ENCODE results near the gene RAB7A. TPM values are rescaled to one million over a fixed set of nuclear protein-coding genes. Genes with fewer than 3 reads are reported as not detected.

The RAB7A gene
- total and polyA plus RNA-seq, 2 of the 13 experiments (the other 11 are each of a cell fraction or from before 2014, with no cell fraction given) = 26.5 to 182 TPM

DNA sequence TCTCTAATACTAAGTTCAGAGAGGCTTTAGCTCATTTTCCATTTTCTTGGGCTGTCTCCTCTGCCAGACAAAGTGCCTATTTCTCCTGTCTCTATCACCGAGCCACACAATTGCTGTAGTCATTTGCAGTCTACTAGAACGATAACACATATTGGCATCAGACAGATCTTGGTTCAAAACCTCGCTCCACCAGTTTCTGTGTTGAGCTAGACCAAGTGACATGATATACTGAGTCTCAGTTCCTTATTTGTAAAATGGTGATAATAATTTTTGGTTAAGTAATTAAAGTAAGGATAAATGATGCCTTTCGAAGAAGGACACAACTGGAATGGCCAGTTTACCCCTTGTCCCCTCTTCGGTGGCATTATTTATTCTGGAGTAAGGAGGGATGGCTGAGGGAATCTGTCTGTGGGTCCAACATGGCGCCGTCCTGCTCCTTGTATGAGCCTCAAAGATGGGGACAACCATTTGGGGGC, 398 bp upstream of the RAB7A start:
- peak overlapping the region; percentile 90 for H3K4me2 ChIP-seq (ENCODE audit: low read depth, low read length)
- peaks cover 47% of the 10 kb centered on the region for H3K4me1 ChIP-seq (ENCODE audit: insufficient read depth, low read length)
- no peaks in the 10 kb centered on the region for H3K9me3 ChIP-seq (ENCODE audit: low read length)
- WGBS (ENCODE audit: low lambda C conversion rate) = 35% methylated on average over 5 of the region's 7 CpGs
- ChIA-PET POLR2A (interaction anchor here (1.5 to 2.0 kb wide), 2 partner anchors 10 to 44 kb away, joined by 4 to 15 read pairs; no protein-coding TSS in a partner anchor), CTCF (ENCODE audit: low intra/inter-chr PET ratio, low total read pairs) (no interaction called here)
- in situ Hi-C loops (cut with HindIII; ENCODE audit: extremely low pct_ligation_motif_present, low pct_unique_long_range_greater_than_20kb) = no loop called here
- peak overlapping the region; percentile 89; the same call in 1 of the 2 replicates for H3K9ac ChIP-seq (ENCODE audit: insufficient read depth, low read depth, low read length)
- H3K27me3 ChIP-seq (ENCODE audit: control insufficient read depth in 1 of 2, insufficient read depth in 2 of 2, low read length in 2 of 2) = peaks cover 0 to 5% of the 10 kb centered on the region in 2 experiments; a peak in 1 of 5 replicates
- no peaks in the 10 kb centered on the region; a peak in 2 of 5 replicates for H3K36me3 ChIP-seq (replicated peaks in 1 of 2; ENCODE audit: control insufficient read depth in 1 of 2, insufficient read depth in 2 of 2, low read length in 2 of 2)
- DNase-seq (ENCODE audit: low spot score) (no peak), ATAC-seq (no peak; the same call in 2 of the 3 replicates), FAIRE-seq (no peak)
- BruUV-seq (replicated peaks) = no TSS peak
- peak overlapping the region; percentile 84 for H3K27ac ChIP-seq (ENCODE audit: extremely low read length, insufficient read depth, low read length)
- intact Hi-C loops (cut with micrococcal nuclease; ENCODE audit: unreplicated experiment) = loop anchor here (5.0 kb wide), 2 partner anchors 43 to 57 kb away; no protein-coding TSS in a partner anchor
- peak overlapping the region; percentile 93 for H2AFZ ChIP-seq (ENCODE audit: low read length)
- peaks cover 44% of the 10 kb centered on the region for H3K79me2 ChIP-seq (ENCODE audit: insufficient read depth, low read length)
- H4K20me1 ChIP-seq (ENCODE audit: insufficient read depth, low read length) = peaks cover 39% of the 10 kb centered on the region
- peak overlapping the region; percentile 35 to 93 (median 92) for H3K4me3 ChIP-seq (replicated peaks in 1 of 3; ENCODE audit: insufficient read depth in 1 of 3, low read depth in 2 of 3, low read length in 3 of 3)
- TF ChIP-seq CCDC6 (CRISPR knock-in tag; IDR thresholded peaks at IDR 0.05) (0 out of 2 replicates have a peak, but pooled peaks have one; percentile 9), KLF16 (CRISPR knock-in tag; IDR thresholded peaks at IDR 0.05) (no peak), ZNF850 (CRISPR knock-in tag; conservative IDR thresholded peaks at IDR 0.05) (no peak), KAT2B (IDR thresholded peaks at IDR 0.05; ENCODE audit: borderline replicate concordance, low read depth, low read length) (no peak), SYNCRIP (IDR thresholded peaks at IDR 0.05; ENCODE audit: insufficient read depth, low read depth, low read length) (no peak), ATF1 (CRISPR knock-in tag; IDR thresholded peaks at IDR 0.05) (0 out of 2 replicates have a peak, but pooled peaks have one; percentile 22), ZNF496 (CRISPR knock-in tag; IDR thresholded peaks at IDR 0.05; ENCODE audit: insufficient replicate concordance) (no peak), ZNF781 (CRISPR knock-in tag; IDR thresholded peaks at IDR 0.05; ENCODE audit: borderline replicate concordance, not compliant biosample characterization) (peak; percentile 65), HCFC1 (IDR thresholded peaks at IDR 0.05; ENCODE audit: low read depth, low read length) (peak; percentile 81; the same call in 1 of the 2 replicates), ZNF335 (CRISPR knock-in tag; IDR thresholded peaks at IDR 0.05) (peak; percentile 93; the same call in 1 of the 2 replicates), MIER2 (CRISPR knock-in tag; IDR thresholded peaks at IDR 0.05) (peak; percentile 66; the same call in 1 of the 2 replicates), ASH2L (IDR thresholded peaks at IDR 0.05; ENCODE audit: insufficient read length, low read depth, low read length) (no peak), ZNF556 (CRISPR knock-in tag; IDR thresholded peaks at IDR 0.05; ENCODE audit: borderline replicate concordance) (no peak), PHF21A (CRISPR knock-in tag; IDR thresholded peaks at IDR 0.05) (no peak), SMAD3 (CRISPR knock-in tag; IDR thresholded peaks at IDR 0.05) (0 out of 2 replicates have a peak, but pooled peaks have one; percentile 23), SRF (IDR thresholded peaks at IDR 0.05; ENCODE audit: low read depth, low read length) (0 out of 2 replicates have a peak, but pooled peaks have one; percentile 10), ZNF34 (CRISPR knock-in tag; IDR thresholded peaks at IDR 0.05; ENCODE audit: borderline replicate concordance) (0 out of 2 replicates have a peak, but pooled peaks have one; percentile 14)
- TF ChIP-seq, protein P1, sequence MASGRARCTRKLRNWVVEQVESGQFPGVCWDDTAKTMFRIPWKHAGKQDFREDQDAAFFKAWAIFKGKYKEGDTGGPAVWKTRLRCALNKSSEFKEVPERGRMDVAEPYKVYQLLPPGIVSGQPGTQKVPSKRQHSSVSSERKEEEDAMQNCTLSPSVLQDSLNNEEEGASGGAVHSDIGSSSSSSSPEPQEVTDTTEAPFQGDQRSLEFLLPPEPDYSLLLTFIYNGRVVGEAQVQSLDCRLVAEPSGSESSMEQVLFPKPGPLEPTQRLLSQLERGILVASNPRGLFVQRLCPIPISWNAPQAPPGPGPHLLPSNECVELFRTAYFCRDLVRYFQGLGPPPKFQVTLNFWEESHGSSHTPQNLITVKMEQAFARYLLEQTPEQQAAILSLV (CRISPR knock-in tag; IDR thresholded peaks at IDR 0.05; ENCODE audit: borderline replicate concordance) = no peak
- TF ChIP-seq, protein P2, sequence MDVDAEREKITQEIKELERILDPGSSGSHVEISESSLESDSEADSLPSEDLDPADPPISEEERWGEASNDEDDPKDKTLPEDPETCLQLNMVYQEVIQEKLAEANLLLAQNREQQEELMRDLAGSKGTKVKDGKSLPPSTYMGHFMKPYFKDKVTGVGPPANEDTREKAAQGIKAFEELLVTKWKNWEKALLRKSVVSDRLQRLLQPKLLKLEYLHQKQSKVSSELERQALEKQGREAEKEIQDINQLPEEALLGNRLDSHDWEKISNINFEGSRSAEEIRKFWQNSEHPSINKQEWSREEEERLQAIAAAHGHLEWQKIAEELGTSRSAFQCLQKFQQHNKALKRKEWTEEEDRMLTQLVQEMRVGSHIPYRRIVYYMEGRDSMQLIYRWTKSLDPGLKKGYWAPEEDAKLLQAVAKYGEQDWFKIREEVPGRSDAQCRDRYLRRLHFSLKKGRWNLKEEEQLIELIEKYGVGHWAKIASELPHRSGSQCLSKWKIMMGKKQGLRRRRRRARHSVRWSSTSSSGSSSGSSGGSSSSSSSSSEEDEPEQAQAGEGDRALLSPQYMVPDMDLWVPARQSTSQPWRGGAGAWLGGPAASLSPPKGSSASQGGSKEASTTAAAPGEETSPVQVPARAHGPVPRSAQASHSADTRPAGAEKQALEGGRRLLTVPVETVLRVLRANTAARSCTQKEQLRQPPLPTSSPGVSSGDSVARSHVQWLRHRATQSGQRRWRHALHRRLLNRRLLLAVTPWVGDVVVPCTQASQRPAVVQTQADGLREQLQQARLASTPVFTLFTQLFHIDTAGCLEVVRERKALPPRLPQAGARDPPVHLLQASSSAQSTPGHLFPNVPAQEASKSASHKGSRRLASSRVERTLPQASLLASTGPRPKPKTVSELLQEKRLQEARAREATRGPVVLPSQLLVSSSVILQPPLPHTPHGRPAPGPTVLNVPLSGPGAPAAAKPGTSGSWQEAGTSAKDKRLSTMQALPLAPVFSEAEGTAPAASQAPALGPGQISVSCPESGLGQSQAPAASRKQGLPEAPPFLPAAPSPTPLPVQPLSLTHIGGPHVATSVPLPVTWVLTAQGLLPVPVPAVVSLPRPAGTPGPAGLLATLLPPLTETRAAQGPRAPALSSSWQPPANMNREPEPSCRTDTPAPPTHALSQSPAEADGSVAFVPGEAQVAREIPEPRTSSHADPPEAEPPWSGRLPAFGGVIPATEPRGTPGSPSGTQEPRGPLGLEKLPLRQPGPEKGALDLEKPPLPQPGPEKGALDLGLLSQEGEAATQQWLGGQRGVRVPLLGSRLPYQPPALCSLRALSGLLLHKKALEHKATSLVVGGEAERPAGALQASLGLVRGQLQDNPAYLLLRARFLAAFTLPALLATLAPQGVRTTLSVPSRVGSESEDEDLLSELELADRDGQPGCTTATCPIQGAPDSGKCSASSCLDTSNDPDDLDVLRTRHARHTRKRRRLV (CRISPR knock-in tag; IDR thresholded peaks at IDR 0.05) = no peak
